A172 (cell line): ENCODE results near the gene ELOVL6. TPM values are rescaled to one million over a fixed set of nuclear protein-coding genes. Genes with fewer than 3 reads are reported as not detected.

Source experiments
- DNase-seq: peaks from one replicate; pipeline ENCODE4 v3.0.0-alpha.2; 2015; ENCODE audit warnings: low spot score
- total RNA-seq: library from RNA; depleted of rRNA; stranded (reverse); fragments of >200 nt; shearing (Covaris generic); gene quantifications from 2 replicates; pipeline ENCODE4 v1.2.3, GENCODE V29; 2014

Gene ELOVL6
- total RNA-seq, 1 experiment from 2014 or later, result 7.8 TPM

- DNase-seq, result no peak
These were observed 37.8 kb downstream of the ELOVL6 start for GRCh38 chr4:110160618-110161017.

- no peak for DNase-seq
These were observed 38.9 kb downstream of the ELOVL6 start for GRCh38 chr4:110159541-110159940.

DNA sequence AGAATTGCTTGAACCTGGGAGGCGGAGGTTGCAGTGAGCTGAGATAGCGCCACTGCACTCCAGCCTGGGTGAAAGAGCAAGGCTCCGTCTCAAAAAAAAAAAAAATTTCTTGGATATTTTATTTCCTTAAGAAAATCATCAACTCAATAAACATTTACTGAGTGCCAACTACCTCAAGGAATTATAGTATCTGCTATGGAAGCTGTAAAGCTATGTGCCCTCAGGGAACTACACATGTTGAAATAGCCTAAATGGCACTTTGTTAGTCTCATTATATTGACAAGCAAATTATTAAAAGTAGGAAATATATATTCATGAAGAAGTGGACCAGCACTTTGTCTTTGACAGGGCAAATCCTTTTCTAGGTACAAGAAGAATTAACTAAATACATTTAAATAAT lies 40.8 kb downstream of the ELOVL6 start:
- DNase-seq, result no peak

DNA sequence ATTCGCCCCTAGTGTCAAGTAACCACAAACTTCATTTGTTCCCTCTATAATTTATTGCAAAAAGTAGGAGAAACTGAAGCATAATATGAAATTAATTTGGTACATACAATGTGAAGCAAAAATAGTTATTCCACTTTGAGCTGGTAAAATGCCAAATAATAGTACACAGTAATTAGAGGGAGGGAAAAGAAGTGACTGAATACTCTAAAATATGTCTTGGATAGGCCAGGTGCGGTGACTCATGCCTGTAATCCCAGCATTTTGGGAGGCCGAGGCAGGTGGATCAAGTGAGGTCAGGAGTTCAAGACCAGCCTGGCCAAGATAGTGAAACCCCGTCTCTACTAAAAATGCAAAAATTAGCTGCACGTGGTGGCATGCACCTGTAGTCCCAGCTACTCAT lies 41.2 kb downstream of the ELOVL6 start:
- peak; percentile 39 for DNase-seq

- DNase-seq, result no peak
These were observed 42.0 kb downstream of the ELOVL6 start for GRCh38 chr4:110156442-110156841.

- DNase-seq, result peak; percentile 36
These were observed 42.8 kb downstream of the ELOVL6 start for GRCh38 chr4:110155654-110156053.

GRCh38 chr4:110154582-110154981 lies 43.8 kb downstream of the ELOVL6 start:
- no peak for DNase-seq

DNA sequence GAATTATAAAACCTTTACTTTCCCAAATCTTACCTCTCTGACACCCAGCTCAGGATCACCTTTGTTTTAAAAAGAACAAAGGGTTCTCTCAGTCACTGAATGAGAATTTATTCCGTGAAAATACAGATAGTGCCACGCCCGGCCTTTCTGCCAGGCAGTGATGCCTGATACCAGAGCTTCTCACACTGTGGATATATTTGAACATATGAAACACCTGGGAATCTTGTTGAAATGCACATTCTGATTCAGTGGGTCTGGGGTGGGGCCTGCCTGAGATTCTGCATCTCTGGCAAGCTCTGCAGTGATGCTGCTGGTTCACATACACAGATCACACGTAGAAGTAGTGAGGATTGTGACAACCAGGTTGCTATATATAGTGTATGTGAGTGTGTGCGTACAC lies 46.0 kb downstream of the ELOVL6 start:
- no peak for DNase-seq

DNA sequence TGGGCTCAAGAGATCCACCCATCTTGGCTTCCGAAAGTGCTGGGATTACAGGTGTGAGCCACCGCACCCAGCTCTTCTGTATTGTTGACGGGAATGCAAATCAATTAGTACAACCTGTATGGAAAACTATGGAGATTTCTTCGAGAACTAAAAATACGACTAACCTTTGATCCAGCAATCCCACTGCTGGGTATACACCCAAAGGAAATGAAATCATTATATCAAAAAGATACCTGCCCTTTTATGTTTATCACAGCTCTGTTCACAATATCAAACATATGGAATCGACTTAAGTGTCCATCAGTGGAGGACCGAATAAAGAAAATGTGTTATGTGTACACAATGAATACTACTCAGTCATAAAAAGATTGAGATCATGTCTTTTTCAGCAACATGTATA lies 49.3 kb downstream of the ELOVL6 start:
- DNase-seq, result no peak

GRCh38 chr4:110142461-110142860 lies 56.0 kb downstream of the ELOVL6 start:
- DNase-seq, result no peak

GRCh38 chr4:110139815-110140214 lies 58.6 kb downstream of the ELOVL6 start:
- no peak for DNase-seq

- DNase-seq, result no peak
These were observed 59.3 kb downstream of the ELOVL6 start for GRCh38 chr4:110139111-110139510.

- no peak for DNase-seq
These were observed 59.9 kb downstream of the ELOVL6 start for GRCh38 chr4:110138551-110138950.

GRCh38 chr4:110137829-110138228 lies 60.6 kb downstream of the ELOVL6 start:
- DNase-seq, result no peak

- no peak for DNase-seq
These were observed 62.9 kb downstream of the ELOVL6 start for GRCh38 chr4:110135523-110135922.

- no peak for DNase-seq
These were observed 63.3 kb downstream of the ELOVL6 start for GRCh38 chr4:110135076-110135475.

- DNase-seq, result no peak
These were observed 64.0 kb downstream of the ELOVL6 start for GRCh38 chr4:110134269-110134869.

DNA sequence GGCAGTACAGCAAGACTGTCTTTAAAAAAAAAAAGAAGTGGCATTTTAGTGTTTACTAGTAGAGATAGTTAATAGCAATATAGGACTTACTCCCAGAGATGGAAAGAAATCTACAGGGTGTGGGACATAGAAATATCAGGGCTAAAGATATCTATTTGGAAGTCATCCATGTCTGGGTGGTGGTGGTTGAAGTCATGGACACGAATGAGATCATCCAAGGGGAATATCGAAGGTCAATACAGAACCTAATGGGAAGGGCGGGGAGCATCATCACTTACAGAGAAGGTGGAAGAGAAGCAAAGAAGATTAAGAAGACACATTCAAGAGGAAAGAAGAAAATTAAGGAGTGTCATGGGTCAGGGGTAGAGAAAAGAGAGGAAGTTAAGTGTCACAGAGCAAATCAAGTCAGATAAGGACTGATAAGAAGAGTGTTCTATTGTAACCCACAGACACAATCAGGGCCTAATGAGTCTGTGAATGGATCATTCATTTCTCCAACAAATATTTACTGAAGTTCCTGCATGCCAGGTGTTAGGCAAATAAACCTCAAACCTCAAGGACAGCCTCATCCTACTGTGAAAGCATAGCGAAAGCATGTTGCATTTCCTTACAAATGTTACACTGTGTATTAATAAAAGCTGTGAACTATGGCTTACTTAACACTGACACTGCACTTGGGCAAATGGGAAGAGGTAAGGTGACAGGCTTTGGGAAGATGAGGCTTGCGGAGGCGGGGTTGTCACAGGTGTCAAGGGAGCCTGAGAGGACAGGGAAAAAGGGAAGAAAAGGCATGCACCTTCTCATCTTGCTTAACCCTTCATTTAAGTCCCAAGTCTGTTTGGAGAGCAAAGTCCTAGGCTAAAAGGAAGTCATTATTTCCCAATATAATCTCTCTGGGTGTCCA lies 65.3 kb downstream of the ELOVL6 start:
- DNase-seq, result no peak

DNA sequence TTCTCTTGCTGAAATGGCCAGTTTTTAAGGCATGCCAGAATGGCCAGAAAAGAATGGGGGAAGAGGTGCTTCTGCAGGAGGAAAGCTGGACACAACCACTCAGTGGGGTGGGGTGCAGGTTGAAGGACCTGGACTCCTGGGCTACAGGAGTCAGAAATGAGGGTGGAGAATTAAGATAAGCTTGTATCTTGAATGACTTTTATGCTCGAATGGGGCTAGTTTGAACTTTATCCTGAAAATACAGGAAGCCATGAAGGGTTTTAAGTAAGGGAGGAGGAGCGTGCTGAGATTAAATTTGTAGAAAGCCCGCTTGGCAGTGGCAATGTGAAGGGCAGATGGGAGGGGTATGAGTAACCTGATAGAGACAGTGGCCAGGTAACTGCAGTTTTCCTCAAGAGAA lies 66.5 kb downstream of the ELOVL6 start:
- no peak for DNase-seq

- no peak for DNase-seq
These were observed 67.6 kb downstream of the ELOVL6 start for GRCh38 chr4:110130576-110131358.

GRCh38 chr4:110129544-110129943 lies 68.9 kb downstream of the ELOVL6 start:
- DNase-seq, result no peak

DNA sequence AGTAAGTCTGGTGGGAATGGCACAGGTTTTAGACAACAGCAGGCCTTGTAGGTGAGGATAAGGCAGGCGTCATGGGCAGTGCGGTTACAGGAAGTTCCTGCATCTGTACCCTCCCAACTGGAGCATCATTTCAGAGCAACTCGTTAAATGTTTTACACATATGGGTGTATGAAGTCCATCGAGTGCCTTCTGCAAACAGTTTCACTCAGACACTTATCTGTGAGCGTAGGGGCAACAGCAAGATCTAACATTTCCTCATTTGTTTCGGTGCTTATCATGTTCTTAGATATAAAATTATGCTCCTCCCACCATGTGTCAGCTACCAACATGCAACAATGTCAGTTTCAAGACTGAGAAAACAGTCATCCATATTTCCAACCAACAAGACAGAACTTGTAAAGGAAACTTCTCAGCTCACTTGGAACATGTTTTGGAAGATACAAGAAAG lies 69.9 kb downstream of the ELOVL6 start:
- no peak for DNase-seq
